ENCODE measurements around the gene SLC16A7. TPM values are rescaled to one million over a fixed set of nuclear protein-coding genes. Genes with fewer than 3 reads are reported as not detected.
"Not testable (repeated sequence)": the region's sequence is repeated elsewhere in the genome, so short reads cannot be mapped to it uniquely, and the experiment has no call there.

SLC16A7 gene
- total RNA-seq, 1 donor from 2014 or later = 32.6 TPM

DNA sequence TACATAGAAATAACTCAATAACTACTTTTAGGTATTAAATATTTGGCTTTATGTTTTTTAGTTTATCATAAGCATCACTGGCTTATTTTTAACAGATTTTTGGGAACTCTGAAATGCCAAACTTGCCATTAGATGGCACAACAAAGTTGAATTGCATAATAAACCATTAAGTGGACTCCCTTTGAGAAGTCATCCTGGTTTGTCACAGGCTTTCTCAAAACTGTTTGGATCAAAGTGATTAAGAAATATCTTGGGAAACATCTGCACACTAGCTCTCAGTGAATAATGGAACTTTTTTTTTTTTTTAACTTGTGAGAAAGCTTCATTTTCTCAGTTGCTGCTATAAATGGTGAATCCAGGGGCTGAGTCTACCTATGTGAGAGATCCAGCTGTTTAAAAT lies 4.3 kb downstream of the SLC16A7 start:
- Mint-ChIP-seq H3K9me3 (ENCODE audit: unreplicated experiment) (no peaks in the 10 kb centered on the region), H3K27ac (ENCODE audit: unreplicated experiment) (no peak overlapping the region), H3K4me3 (ENCODE audit: unreplicated experiment) (no peak overlapping the region), H3K36me3 (ENCODE audit: unreplicated experiment) (peaks cover 7% of the 10 kb centered on the region), H3K27me3 (ENCODE audit: unreplicated experiment) (no peaks in the 10 kb centered on the region), H3K4me1 (ENCODE audit: unreplicated experiment) (peaks cover 29% of the 10 kb centered on the region)
- no peak for DNase-seq (ENCODE audit: extremely low spot score, unreplicated experiment)
- TF ChIP-seq, protein P1, sequence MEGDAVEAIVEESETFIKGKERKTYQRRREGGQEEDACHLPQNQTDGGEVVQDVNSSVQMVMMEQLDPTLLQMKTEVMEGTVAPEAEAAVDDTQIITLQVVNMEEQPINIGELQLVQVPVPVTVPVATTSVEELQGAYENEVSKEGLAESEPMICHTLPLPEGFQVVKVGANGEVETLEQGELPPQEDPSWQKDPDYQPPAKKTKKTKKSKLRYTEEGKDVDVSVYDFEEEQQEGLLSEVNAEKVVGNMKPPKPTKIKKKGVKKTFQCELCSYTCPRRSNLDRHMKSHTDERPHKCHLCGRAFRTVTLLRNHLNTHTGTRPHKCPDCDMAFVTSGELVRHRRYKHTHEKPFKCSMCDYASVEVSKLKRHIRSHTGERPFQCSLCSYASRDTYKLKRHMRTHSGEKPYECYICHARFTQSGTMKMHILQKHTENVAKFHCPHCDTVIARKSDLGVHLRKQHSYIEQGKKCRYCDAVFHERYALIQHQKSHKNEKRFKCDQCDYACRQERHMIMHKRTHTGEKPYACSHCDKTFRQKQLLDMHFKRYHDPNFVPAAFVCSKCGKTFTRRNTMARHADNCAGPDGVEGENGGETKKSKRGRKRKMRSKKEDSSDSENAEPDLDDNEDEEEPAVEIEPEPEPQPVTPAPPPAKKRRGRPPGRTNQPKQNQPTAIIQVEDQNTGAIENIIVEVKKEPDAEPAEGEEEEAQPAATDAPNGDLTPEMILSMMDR (IDR thresholded peaks at IDR 0.05) = no peak

- no peaks in the 10 kb centered on the region for H3K9me3 Mint-ChIP-seq (ENCODE audit: unreplicated experiment)
- peaks cover 13% of the 10 kb centered on the region for H3K4me1 Mint-ChIP-seq (ENCODE audit: unreplicated experiment)
- H3K4me3 Mint-ChIP-seq (ENCODE audit: unreplicated experiment) = no peak overlapping the region
- no peak overlapping the region for H3K27ac Mint-ChIP-seq (ENCODE audit: unreplicated experiment)
- peaks cover 14% of the 10 kb centered on the region for H3K36me3 Mint-ChIP-seq (ENCODE audit: unreplicated experiment)
- DNase-seq (ENCODE audit: extremely low spot score, unreplicated experiment) = no peak
- TF ChIP-seq, protein P1 (IDR thresholded peaks at IDR 0.05) = no peak
- H3K27me3 Mint-ChIP-seq (ENCODE audit: unreplicated experiment) = no peaks in the 10 kb centered on the region
Measured at GRCh38 chr12:59603754-59604153, 7.9 kb downstream of the SLC16A7 start.

- not testable (repeated sequence) for H3K27ac Mint-ChIP-seq (ENCODE audit: unreplicated experiment); H3K4me3 Mint-ChIP-seq (ENCODE audit: unreplicated experiment); H3K27me3 Mint-ChIP-seq (ENCODE audit: unreplicated experiment); H3K4me1 Mint-ChIP-seq (ENCODE audit: unreplicated experiment); H3K9me3 Mint-ChIP-seq (ENCODE audit: unreplicated experiment); DNase-seq (ENCODE audit: extremely low spot score, unreplicated experiment)
- H3K36me3 Mint-ChIP-seq (ENCODE audit: unreplicated experiment) = peaks cover 36% of the 10 kb centered on the region
Measured at GRCh38 chr12:59612823-59613434, 17.1 kb downstream of the SLC16A7 start.

- no peak overlapping the region for H3K27ac Mint-ChIP-seq (ENCODE audit: unreplicated experiment)
- no peak for DNase-seq (ENCODE audit: extremely low spot score, unreplicated experiment)
- peaks cover 11% of the 10 kb centered on the region for H3K4me1 Mint-ChIP-seq (ENCODE audit: unreplicated experiment)
- H3K9me3 Mint-ChIP-seq (ENCODE audit: unreplicated experiment) = peaks cover 7% of the 10 kb centered on the region
- TF ChIP-seq, protein P1 (IDR thresholded peaks at IDR 0.05) = no peak
- H3K4me3 Mint-ChIP-seq (ENCODE audit: unreplicated experiment) = no peak overlapping the region
- H3K27me3 Mint-ChIP-seq (ENCODE audit: unreplicated experiment) = no peaks in the 10 kb centered on the region
- peaks cover 33% of the 10 kb centered on the region for H3K36me3 Mint-ChIP-seq (ENCODE audit: unreplicated experiment)
Measured at GRCh38 chr12:59615392-59616165, 19.8 kb downstream of the SLC16A7 start.

DNA sequence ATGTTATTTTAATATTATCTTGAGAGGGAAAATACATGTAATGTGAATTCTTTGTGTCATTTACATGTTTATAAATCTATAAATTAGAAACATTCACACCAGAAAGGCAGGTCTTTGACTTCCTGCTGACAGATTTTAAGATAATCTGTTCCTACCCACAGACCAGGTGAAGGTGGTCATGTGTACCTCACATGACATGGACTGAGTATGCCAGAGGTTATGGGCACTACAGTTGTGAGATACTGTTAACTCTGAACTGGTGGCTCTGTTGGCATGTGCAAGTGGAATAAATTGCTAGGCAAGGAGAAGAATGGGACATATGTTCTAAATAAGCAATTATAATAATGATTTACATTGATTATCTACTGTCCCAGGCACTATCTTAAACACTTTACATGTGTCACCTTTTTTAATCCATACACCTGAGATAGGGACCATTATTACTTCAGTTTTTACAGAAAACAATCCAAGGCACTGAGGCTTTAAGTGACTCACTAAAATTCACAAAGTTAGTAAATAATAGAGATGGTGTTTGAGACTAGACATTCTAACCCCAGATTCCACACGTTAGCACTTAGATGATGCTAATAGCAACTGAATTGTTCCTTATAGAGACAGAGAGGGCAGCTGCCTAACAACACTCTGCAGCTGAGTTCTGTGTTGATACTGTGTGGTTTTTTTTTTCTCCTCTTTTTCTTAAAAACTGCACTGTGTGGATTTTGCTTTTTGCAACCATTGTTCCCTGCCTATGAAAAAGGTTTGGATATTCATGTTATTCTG lies 23.8 kb downstream of the SLC16A7 start:
- Mint-ChIP-seq H3K4me1 (ENCODE audit: unreplicated experiment) (peaks cover 20% of the 10 kb centered on the region), H3K27ac (ENCODE audit: unreplicated experiment) (peak overlapping the region; percentile 7), H3K4me3 (ENCODE audit: unreplicated experiment) (no peak overlapping the region), H3K36me3 (ENCODE audit: unreplicated experiment) (peaks cover 5% of the 10 kb centered on the region), H3K27me3 (ENCODE audit: unreplicated experiment) (no peaks in the 10 kb centered on the region), H3K9me3 (ENCODE audit: unreplicated experiment) (no peaks in the 10 kb centered on the region)
- TF ChIP-seq, protein P1 (IDR thresholded peaks at IDR 0.05) = no peak
- DNase-seq (ENCODE audit: extremely low spot score, unreplicated experiment) = no peak
